ENCODE data around the gene GDAP2. TPM values are rescaled to one million over a fixed set of nuclear protein-coding genes. Genes with fewer than 3 reads are reported as not detected.

The GDAP2 gene
- total and polyA plus RNA-seq, 7 donors = 5.5 to 33.8 (median 19.6) TPM

- Histone ChIP-seq H3K9me3 (no peaks in the 10 kb centered on the region), H3K4me1 (no peaks in the 10 kb centered on the region), H3K36me3 (no peaks in the 10 kb centered on the region), H3K27me3 (no peaks in the 10 kb centered on the region), H3K4me3 (no peak overlapping the region), H3K27ac (no peak overlapping the region)
- 93 to 96% methylated on average over 1 of the region's 1 CpG for WGBS, 2 donors
- no peak for DNase-seq
- intact Hi-C loops (cut with DNase I) = no loop called here
- no peak for TF ChIP-seq CTCF (IDR thresholded peaks at IDR 0.05)
- TF ChIP-seq POLR2AphosphoS5 (IDR thresholded peaks at IDR 0.05) = no peak
- TF ChIP-seq POLR2A (IDR thresholded peaks at IDR 0.05) = no peak
- no peak for TF ChIP-seq EP300 (IDR thresholded peaks at IDR 0.05)
These were observed 93.4 kb downstream of the GDAP2 start for GRCh38 chr1:117836069-117836468.

GRCh38 chr1:117834416-117834815 is 95.0 kb downstream of the GDAP2 start:
- DNase-seq = no peak
- TF ChIP-seq POLR2AphosphoS5 (IDR thresholded peaks at IDR 0.05) (no peak), POLR2A (IDR thresholded peaks at IDR 0.05) (no peak), EP300 (IDR thresholded peaks at IDR 0.05) (no peak), CTCF (IDR thresholded peaks at IDR 0.05) (no peak)
- intact Hi-C loops (cut with DNase I) = no loop called here
- Histone ChIP-seq H3K36me3 (no peaks in the 10 kb centered on the region), H3K4me3 (no peak overlapping the region), H3K27me3 (no peaks in the 10 kb centered on the region), H3K9me3 (peaks cover 0 to 2% (median 0%) of the 10 kb centered on the region in 4 donors), H3K4me1 (no peaks in the 10 kb centered on the region), H3K27ac (no peak overlapping the region)
- WGBS, 2 donors = 91% methylated on average over 4 of the region's 4 CpGs

GRCh38 chr1:117832453-117832852 is 97.0 kb downstream of the GDAP2 start:
- no peaks in the 10 kb centered on the region for H3K36me3 ChIP-seq
- DNase-seq = no peak
- H3K4me3 ChIP-seq = no peak overlapping the region
- peaks cover 0 to 2% (median 0%) of the 10 kb centered on the region in 4 donors for H3K9me3 ChIP-seq
- peaks cover 0 to 14% (median 12%) of the 10 kb centered on the region in 4 donors for H3K4me1 ChIP-seq
- H3K27me3 ChIP-seq = no peaks in the 10 kb centered on the region
- no peak overlapping the region for H3K27ac ChIP-seq
- intact Hi-C loops (cut with DNase I) = no loop called here
- TF ChIP-seq POLR2A (IDR thresholded peaks at IDR 0.05) = no peak
- no peak for TF ChIP-seq EP300 (IDR thresholded peaks at IDR 0.05)

- 68 to 94% methylated on average over 4 of the region's 4 CpGs for WGBS, 2 donors
- intact Hi-C loops (cut with DNase I) = no loop called here
These were observed 99.2 kb downstream of the GDAP2 start for GRCh38 chr1:117830222-117830621.

GRCh38 chr1:117828201-117828600 is 101.2 kb downstream of the GDAP2 start:
- TF ChIP-seq POLR2AphosphoS5 (IDR thresholded peaks at IDR 0.05) = peak in 3 of 4 donors; percentile 13 to 58 (median 17)
- TF ChIP-seq POLR2A (IDR thresholded peaks at IDR 0.05) = no peak
- Histone ChIP-seq H3K27ac (peak overlapping the region; percentile 57 to 68 (median 64)), H3K27me3 (no peaks in the 10 kb centered on the region), H3K4me3 (no peak overlapping the region), H3K36me3 (no peaks in the 10 kb centered on the region), H3K9me3 (peaks cover 0 to 2% (median 0%) of the 10 kb centered on the region in 4 donors), H3K4me1 (peaks cover 0 to 48% (median 36%) of the 10 kb centered on the region in 4 donors)
- 67 to 80% methylated on average over 4 of the region's 4 CpGs for WGBS, 2 donors
- peak; percentile 89 for DNase-seq
- intact Hi-C loops (cut with DNase I) = loop anchor here (10.0 kb wide), 3 partner anchors 143 to 913 kb away; partner anchors contain the start of gene TENT5C

More at GRCh38 chr1:117830222-117830621, 99.2 kb downstream of the GDAP2 start:
- DNase-seq = no peak
- Histone ChIP-seq H3K4me1 (peaks cover 0 to 36% (median 32%) of the 10 kb centered on the region in 4 donors), H3K4me3 (no peak overlapping the region), H3K27me3 (no peaks in the 10 kb centered on the region), H3K36me3 (no peaks in the 10 kb centered on the region), H3K27ac (no peak overlapping the region), H3K9me3 (peaks cover 0 to 2% (median 0%) of the 10 kb centered on the region in 4 donors)
- TF ChIP-seq CTCF (IDR thresholded peaks at IDR 0.05) (no peak), EP300 (IDR thresholded peaks at IDR 0.05) (no peak), POLR2A (IDR thresholded peaks at IDR 0.05) (no peak), POLR2AphosphoS5 (IDR thresholded peaks at IDR 0.05) (no peak)

Measured in sigmoid colon (tissue), 7 donors.